Measurements from ENCODE around the gene FRMD4A.

- no peak for TF ChIP-seq EZH2 (IDR thresholded peaks at IDR 0.05; ENCODE audit: borderline replicate concordance, low read depth, low read length, severe bottlenecking)
- TF ChIP-seq CTCF (IDR thresholded peaks at IDR 0.05; ENCODE audit: borderline replicate concordance, extremely low read depth, low read length, poor library complexity, severe bottlenecking) = no peak
These were observed 599.8 kb downstream of the FRMD4A start for GRCh38 chr10:13730956-13731355.
